DMS53 treated with DMSO at 0.1 percent for 48 hours (cell line): ENCODE data around the gene GUCY2C.
"Not testable (repeated sequence)": the region's sequence is repeated elsewhere in the genome, so short reads cannot be mapped to it uniquely, and the experiment has no call there.

Experiments used
- DNase-seq: peaks from one replicate; lab custom pipeline; 2025; ENCODE audit not compliant: unreplicated experiment; lab: John Stamatoyannopoulos, UW

The GUCY2C gene

DNA sequence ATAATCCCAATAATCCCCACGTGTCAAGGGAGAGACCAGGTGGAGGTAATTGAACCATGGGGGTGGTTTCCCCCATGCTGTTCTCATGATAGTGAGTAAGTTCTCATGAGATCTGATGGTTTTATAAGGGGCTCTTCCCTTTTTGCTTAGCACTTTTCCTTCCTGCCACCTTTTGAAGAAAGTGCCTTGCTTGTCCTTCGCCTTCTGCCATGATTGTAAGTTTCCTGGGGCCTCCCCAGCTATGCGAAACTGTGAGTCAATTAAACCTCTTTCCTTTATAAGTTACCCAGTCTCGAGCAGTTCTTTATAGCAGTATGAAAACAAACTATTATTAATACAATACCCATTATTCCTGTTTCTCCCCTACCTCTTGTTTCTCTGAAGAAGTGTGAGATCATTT, 14.2 kb downstream of the GUCY2C start:
- not testable (repeated sequence) for DNase-seq

- no peak for DNase-seq
Observed at GRCh38 chr12:14681625-14682024, 14.8 kb downstream of the GUCY2C start.

- no peak for DNase-seq
Observed at GRCh38 chr12:14681190-14681589, 15.2 kb downstream of the GUCY2C start.

GRCh38 chr12:14678547-14679150, 17.8 kb downstream of the GUCY2C start:
- no peak for DNase-seq

DNA sequence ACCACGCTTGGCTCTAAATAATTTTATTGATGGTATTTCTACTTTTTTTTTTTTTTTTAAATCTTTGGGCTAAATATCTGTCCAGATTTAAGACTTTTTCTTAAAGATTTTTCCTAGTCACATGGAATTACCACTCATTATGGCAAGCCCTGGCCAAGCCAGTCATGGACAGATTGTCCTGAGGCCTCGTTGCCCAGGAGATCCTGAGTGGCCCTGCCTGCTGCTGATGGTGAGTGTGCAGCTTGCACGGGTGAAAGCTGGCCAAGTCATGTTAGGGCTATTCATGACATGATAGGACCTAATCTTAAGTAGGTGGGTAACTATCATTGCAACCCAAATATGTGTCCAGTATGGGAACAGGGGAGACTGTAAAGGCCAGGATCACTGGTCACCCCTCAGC, 27.8 kb downstream of the GUCY2C start:
- DNase-seq = no peak

- peak; percentile 100 for DNase-seq
Observed at GRCh38 chr12:14665354-14666348, 30.7 kb downstream of the GUCY2C start.

DNA sequence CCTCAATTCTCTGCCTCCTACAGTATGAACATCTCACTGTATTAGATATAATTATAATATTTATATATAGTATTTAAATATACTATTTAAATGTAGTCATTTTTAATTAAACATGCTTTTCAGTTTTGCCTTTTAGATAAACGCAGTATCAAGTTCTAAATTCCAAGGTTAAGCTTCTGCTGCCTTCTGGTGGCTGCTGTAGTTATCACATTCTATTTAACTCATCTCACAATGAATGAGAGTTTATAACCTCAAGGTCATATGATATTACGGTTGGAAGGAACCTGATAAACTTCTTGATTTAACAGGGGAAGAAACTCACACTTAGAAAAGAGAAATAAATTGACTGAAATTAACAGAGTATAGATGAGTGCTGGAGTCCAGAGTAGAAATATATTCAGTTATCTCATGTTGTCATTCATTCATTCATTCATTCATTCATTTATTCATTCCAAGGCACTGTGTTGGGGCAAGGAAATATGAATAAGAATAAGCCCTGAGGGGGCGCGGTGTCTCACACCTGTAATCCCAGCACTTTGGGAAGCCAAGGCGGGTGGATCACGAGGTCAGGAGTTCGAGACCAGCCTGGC, 31.9 kb downstream of the GUCY2C start:
- DNase-seq = peak; percentile 91

- no peak for DNase-seq
Observed at GRCh38 chr12:14663002-14663401, 33.4 kb downstream of the GUCY2C start.

- DNase-seq = no peak
Observed at GRCh38 chr12:14656846-14657245, 39.6 kb downstream of the GUCY2C start.

GRCh38 chr12:14655284-14655683, 41.1 kb downstream of the GUCY2C start:
- DNase-seq = no peak

DNA sequence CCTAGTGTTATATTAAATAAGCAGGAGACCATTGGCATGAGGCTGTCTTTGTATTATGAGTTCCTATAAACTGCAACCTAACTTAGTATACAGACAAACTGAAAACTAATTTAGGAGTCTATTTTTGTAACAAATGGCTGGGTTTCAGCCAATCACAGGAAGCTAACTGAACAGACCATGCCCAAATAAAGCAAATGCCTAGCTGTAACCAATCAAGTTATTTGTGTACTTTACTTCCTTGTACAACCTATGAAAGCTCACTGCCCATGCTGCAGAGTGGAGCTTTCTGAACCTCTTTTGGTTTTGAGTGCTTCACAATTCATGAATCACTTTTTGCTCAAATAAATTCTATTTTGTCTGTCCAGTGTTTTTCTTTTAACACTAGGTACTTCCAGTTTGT, 41.6 kb downstream of the GUCY2C start:
- peak; percentile 31 for DNase-seq

GRCh38 chr12:14654416-14654815, 42.0 kb downstream of the GUCY2C start:
- DNase-seq = no peak

GRCh38 chr12:14652483-14652882, 43.9 kb downstream of the GUCY2C start:
- DNase-seq = no peak

DNA sequence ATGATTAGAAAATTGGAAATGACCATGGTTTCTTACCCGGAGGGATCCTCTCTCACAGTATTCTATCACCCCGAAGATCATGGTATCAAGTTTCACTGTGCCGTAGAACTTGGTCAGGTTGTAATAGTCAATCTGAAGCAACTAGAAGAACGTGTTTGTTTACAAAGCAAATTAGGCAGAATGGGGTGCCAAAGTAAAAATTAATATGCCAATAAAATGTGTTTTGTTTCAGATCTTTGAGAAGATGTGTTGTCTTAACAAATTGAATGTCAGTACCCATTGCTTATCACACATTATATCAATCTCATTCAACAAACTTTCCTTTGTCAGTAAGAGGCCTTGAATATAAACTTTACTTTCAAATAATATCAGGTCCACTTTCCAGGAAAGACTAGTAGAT, 45.0 kb downstream of the GUCY2C start:
- DNase-seq = no peak

DNA sequence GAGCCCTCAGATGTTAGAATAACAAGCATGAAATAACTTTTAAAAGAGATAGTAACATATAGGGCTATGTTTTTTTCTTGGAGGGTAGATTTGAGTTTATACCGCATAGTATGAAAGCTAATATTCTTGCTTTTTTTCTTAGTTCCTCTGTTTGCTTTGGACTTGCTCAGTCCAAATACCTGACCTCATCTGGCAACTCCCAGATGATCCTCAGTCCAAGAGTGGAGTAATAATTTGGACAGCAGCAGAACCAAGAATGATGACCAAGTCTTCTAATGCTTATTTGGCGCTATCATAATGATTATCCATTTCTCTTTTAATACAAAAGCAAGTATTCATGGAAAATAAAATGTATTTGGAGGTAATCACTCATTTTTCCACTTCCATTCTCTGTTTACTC, 45.6 kb downstream of the GUCY2C start:
- DNase-seq = no peak

DNA sequence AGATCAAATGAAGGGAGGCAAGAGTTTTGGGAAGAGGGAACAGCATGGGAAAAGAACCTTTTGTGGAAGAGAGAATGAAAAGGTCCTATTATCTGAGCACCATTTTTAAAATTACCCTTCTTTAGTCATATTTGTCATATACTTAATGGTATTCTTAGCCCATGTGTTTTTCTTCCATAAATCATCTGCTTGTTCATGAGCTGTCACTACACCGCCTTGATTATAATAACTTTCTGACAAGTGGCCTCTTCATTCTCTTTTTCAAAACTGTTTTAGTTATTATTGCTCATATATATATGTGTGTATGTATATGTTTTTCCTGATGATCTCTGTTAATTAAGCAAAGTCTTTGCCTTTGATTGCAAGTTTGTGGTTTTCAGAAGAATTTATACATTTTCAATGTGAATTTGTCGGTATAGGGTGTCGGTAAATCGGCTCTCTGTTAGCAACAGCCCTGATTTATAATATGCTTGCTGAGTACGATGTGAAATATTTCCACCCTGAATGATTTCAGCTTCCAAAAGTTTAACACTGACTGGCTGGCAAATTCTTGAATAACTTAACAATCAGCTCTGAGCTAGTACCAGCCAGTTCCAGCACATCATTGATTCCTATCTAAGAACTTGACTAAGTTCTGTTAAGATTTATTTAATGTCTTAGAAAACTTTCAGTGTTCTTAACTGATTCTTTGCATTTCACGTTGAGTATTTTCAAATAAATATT, 49.2 kb downstream of the GUCY2C start:
- DNase-seq = no peak

DNA sequence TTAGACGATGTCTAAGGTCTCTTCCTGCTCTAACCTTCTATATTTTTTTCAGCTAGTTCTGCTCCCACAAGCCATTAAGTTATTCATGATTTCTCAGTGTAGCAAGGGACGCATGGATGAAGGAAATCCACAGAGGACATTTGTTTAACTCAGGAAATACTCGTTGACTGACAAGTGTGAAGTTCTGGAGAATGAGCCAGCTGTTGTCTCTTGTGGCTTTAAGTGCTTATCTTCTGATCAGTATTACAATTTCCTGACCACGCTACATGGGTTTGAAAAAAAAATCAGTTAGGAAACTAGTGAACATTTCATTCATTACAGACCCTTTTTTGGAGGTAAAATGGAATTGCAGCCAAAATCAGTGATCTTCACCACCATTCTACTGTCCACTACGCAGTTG, 53.1 kb downstream of the GUCY2C start:
- peak; percentile 65 for DNase-seq

- DNase-seq = no peak
Observed at GRCh38 chr12:14638066-14638465, 58.3 kb downstream of the GUCY2C start.

DNA sequence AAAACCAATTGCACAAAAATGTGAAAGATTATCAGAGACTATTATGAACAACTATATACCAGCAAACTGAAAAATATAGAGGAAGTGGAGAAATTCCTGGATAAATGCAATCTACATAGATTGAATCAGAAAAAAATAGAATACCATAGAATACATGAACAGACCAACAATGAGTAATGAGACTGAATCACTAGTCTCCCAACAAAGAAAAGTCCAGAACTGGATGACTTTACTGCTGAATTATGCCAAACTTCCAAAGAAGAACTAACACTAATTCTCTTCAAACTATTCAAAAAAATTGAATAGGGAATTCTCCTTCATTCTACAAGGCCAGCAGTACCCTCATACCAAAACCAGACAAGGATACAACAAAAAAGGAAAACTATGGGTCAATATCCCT, 60.6 kb downstream of the GUCY2C start:
- DNase-seq = no peak

GRCh38 chr12:14630793-14631192, 65.6 kb downstream of the GUCY2C start:
- DNase-seq = no peak
